GM12878 (cell line): ENCODE data around the gene ADCY1.

Experiments
- CUX1 ChIP-seq: IDR thresholded peaks from 2 replicates; pipeline ENCODE4 v1.6.1; 2012; ENCODE audit warnings: improper control_type of control experiment, low read depth, low read length; ENCODE audit not compliant: insufficient replicate concordance
- EP300 ChIP-seq, 2 experiments: fragments of 150-350 bp in 1 of 2; IDR thresholded peaks; 2 replicates each; pipeline ENCODE4 v1.6.1; 2011 to 2012; ENCODE audit warnings: low read depth in 2 of 2, low read length in 2 of 2, borderline replicate concordance in 1 of 2, improper control_type of control experiment in 1 of 2, inconsistent platforms in 1 of 2; ENCODE audit not compliant: control insufficient read depth in 1 of 2
- EZH2 ChIP-seq: IDR thresholded peaks from 2 replicates; pipeline ENCODE4 v1.6.1; 2012; ENCODE audit warnings: low read depth, mild to moderate bottlenecking, control low read depth, inconsistent platforms, low read length, borderline replicate concordance; ENCODE audit not compliant: control insufficient read depth
- FOS ChIP-seq: IDR thresholded peaks from 3 replicates; pipeline ENCODE4 v1.6.1; 2011; ENCODE audit warnings: borderline replicate concordance; ENCODE audit not compliant: insufficient read length; ENCODE audit errors: extremely low read depth
- HSF1 ChIP-seq: fragments of 150-350 bp; IDR thresholded peaks from 2 replicates; pipeline ENCODE4 v1.6.1; 2014; ENCODE audit warnings: mild to moderate bottlenecking, low read depth, low read length
- TCF12 ChIP-seq: IDR thresholded peaks from 2 replicates; pipeline ENCODE4 v1.6.1; 2011; ENCODE audit warnings: low read depth, mild to moderate bottlenecking, low read length
- ZSCAN29 ChIP-seq: fragments of 450-650 bp; IDR thresholded peaks from 2 replicates; pipeline ENCODE4 v1.6.1; 2017; ENCODE audit warnings: mild to moderate bottlenecking, moderate library complexity

GRCh38 chr7:45643630-45644029 lies 69.5 kb downstream of the ADCY1 start:
- no peak for TF ChIP-seq CUX1
- no peak for TF ChIP-seq TCF12
- TF ChIP-seq EP300 (IDR thresholded peaks at IDR 0.05; ENCODE audit: borderline replicate concordance in 1 of 2, control insufficient read depth in 1 of 2, low read depth in 2 of 2, low read length in 2 of 2), result no peak
- no peak for TF ChIP-seq HSF1
- TF ChIP-seq EZH2, result no peak
- no peak for TF ChIP-seq FOS
- no peak for TF ChIP-seq ZSCAN29
